Left ventricle myocardium inferior (tissue), 1 donor: ENCODE data around the gene FANCE. TPM values are rescaled to one million over a fixed set of nuclear protein-coding genes. Genes with fewer than 3 reads are reported as not detected.
"Not testable (repeated sequence)": the region's sequence is repeated elsewhere in the genome, so short reads cannot be mapped to it uniquely, and the experiment has no call there.

ENCODE experiments used
- DNase-seq: peaks from one replicate; pipeline ENCODE4 v3.0.0-alpha.2; 2020
- H3K27ac ChIP-seq: fragments of 200-600 bp; replicated peaks from 2 replicates; pipeline ENCODE4 v1.8.0; 2021
- H3K27me3 ChIP-seq: fragments of 200-600 bp; 2 replicates; pipeline ENCODE4 v1.8.0; 2021; ENCODE audit warnings: low read depth
- H3K36me3 ChIP-seq: fragments of 200-600 bp; 2 replicates; pipeline ENCODE4 v1.8.0; 2021
- H3K4me1 ChIP-seq: fragments of 200-600 bp; 2 replicates; pipeline ENCODE4 v1.8.0; 2021
- H3K4me3 ChIP-seq: fragments of 200-600 bp; 2 replicates; pipeline ENCODE4 v1.8.0; 2021; ENCODE audit warnings: mild to moderate bottlenecking, moderate library complexity
- H3K9me3 ChIP-seq: fragments of 200-600 bp; replicated peaks from 2 replicates; pipeline ENCODE4 v1.8.0; 2021
- intact Hi-C: fragments of 100-400 bp; cut with micrococcal nuclease; formaldehyde crosslinking; loops from one replicate; pipeline ENCODE4 v1.11.0; 2022
- total RNA-seq: library from RNA; stranded (reverse); fragmentation: NEBNext Ultra II Directional; extraction: Animal tissue kit (Norgen Biotek cat#: 25700); gene quantifications from one replicate; pipeline ENCODE4 v1.2.1, GENCODE V29; 2021
- TF ChIP-seq, protein P1 (sequence below): fragments of 200-600 bp; IDR thresholded peaks from 2 replicates; pipeline ENCODE4 v1.8.0; 2021; ENCODE audit warnings: antibody characterized with exemption, mild to moderate bottlenecking, borderline replicate concordance
- donor health status: DM: no; HTN: yes; CAD: no; lungs with severe emphysema.

FANCE gene
- total RNA-seq, 1 donor from 2014 or later, result 3.7 TPM

GRCh38 chr6:35432291-35432690 is 19.8 kb upstream of the FANCE start:
- Histone ChIP-seq H3K27me3 (no peaks in the 10 kb centered on the region), H3K36me3 (peaks cover 2% of the 10 kb centered on the region), H3K27ac (no peak overlapping the region), H3K9me3 (peaks cover 22% of the 10 kb centered on the region), H3K4me1 (peaks cover 13% of the 10 kb centered on the region), H3K4me3 (no peak overlapping the region)
- DNase-seq, result no peak
- TF ChIP-seq, protein P1, sequence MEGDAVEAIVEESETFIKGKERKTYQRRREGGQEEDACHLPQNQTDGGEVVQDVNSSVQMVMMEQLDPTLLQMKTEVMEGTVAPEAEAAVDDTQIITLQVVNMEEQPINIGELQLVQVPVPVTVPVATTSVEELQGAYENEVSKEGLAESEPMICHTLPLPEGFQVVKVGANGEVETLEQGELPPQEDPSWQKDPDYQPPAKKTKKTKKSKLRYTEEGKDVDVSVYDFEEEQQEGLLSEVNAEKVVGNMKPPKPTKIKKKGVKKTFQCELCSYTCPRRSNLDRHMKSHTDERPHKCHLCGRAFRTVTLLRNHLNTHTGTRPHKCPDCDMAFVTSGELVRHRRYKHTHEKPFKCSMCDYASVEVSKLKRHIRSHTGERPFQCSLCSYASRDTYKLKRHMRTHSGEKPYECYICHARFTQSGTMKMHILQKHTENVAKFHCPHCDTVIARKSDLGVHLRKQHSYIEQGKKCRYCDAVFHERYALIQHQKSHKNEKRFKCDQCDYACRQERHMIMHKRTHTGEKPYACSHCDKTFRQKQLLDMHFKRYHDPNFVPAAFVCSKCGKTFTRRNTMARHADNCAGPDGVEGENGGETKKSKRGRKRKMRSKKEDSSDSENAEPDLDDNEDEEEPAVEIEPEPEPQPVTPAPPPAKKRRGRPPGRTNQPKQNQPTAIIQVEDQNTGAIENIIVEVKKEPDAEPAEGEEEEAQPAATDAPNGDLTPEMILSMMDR, result no peak
- intact Hi-C loops, result no loop called here

DNA sequence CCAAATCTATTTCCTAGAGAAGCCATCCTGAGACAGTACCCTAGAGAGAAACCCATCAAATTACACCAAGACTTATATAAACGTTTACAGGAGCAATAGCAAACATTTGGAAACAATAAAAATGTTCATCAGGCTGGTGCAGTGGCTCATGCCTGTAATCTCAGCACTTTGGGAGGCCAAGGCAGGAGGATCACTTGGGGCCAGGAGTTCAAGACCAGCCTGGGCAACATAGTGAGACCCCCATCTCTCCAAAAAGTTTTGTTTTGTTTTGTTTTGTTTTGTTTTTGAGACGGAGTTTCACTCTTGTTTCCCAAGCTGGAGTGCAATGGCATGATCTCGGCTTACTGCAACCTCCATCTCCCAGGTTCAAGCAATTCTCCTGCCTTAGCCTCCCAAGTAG is 19.4 kb upstream of the FANCE start:
- H3K4me3 ChIP-seq, H3K27me3 ChIP-seq, H3K36me3 ChIP-seq, DNase-seq, H3K27ac ChIP-seq, intact Hi-C loops: not testable (repeated sequence)
- peaks cover 22% of the 10 kb centered on the region for H3K9me3 ChIP-seq
- H3K4me1 ChIP-seq, result peaks cover 13% of the 10 kb centered on the region

GRCh38 chr6:35435074-35435837 is 16.9 kb upstream of the FANCE start:
- H3K9me3 ChIP-seq, result peaks cover 3% of the 10 kb centered on the region
- peak overlapping the region; percentile 38 for H3K27ac ChIP-seq
- no peak overlapping the region for H3K4me3 ChIP-seq
- TF ChIP-seq, protein P1, result no peak
- intact Hi-C loops, result no loop called here
- no peaks in the 10 kb centered on the region for H3K27me3 ChIP-seq
- DNase-seq, result peak; percentile 37
- no peaks in the 10 kb centered on the region for H3K36me3 ChIP-seq
- peaks cover 13% of the 10 kb centered on the region for H3K4me1 ChIP-seq

- no peak overlapping the region for H3K27ac ChIP-seq
- DNase-seq, result no peak
- H3K36me3 ChIP-seq, result no peaks in the 10 kb centered on the region
- TF ChIP-seq, protein P1, result no peak
- H3K4me3 ChIP-seq, result no peak overlapping the region
- peaks cover 13% of the 10 kb centered on the region for H3K4me1 ChIP-seq
- intact Hi-C loops, result no loop called here
- H3K9me3 ChIP-seq, result no peaks in the 10 kb centered on the region
- no peaks in the 10 kb centered on the region for H3K27me3 ChIP-seq
Observed at GRCh38 chr6:35436071-35436857, 15.9 kb upstream of the FANCE start.

DNA sequence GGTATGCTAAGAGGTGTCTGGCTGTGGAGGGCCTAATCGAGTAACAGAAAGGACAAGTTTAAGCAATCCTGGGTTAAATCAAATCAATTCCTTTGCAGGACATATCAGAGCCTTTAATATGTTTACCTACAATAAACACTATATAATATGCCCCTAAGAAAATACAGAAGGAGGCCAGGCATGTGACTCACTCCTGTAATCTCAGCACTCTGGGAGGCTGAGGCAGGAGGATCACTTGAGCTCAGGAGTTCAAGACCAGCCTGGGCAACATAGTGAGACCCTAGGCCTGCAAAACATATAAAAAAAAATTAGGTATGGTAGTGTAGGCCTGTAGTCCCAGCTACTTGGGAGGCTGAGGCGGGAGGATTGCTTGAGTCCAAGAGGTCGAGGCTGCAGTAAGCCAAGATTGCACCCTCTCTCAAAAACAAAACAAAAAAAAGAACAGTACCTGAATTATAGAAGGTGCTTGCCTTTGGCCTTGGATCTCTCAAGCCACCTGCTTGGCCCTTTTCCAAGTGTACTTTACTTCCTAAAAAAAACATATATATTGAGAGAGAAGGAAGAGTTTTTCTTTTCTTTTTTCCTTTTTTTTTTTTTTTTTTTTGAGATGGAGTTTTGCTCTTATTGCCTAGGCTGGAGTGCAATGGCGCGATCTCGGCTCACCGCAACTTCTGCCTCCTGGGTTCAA is 13.6 kb upstream of the FANCE start:
- H3K27ac ChIP-seq, DNase-seq, intact Hi-C loops, H3K27me3 ChIP-seq, H3K9me3 ChIP-seq, H3K36me3 ChIP-seq, H3K4me3 ChIP-seq: not testable (repeated sequence)
- peaks cover 13% of the 10 kb centered on the region for H3K4me1 ChIP-seq

GRCh38 chr6:35439308-35439707 is 12.8 kb upstream of the FANCE start:
- H3K36me3 ChIP-seq, result no peaks in the 10 kb centered on the region
- H3K27me3 ChIP-seq, result no peaks in the 10 kb centered on the region
- H3K9me3 ChIP-seq, result no peaks in the 10 kb centered on the region
- no peak overlapping the region for H3K4me3 ChIP-seq
- DNase-seq, result no peak
- H3K4me1 ChIP-seq, result peaks cover 13% of the 10 kb centered on the region
- TF ChIP-seq, protein P1, result no peak
- H3K27ac ChIP-seq, result no peak overlapping the region
- intact Hi-C loops, result no loop called here
